ENCODE results near the gene EMP2.
A peak's percentile ranks its signal among the peaks of the same experiment; 100 is the strongest.
"Not testable (repeated sequence)": the region's sequence is repeated elsewhere in the genome, so short reads cannot be mapped to it uniquely, and the experiment has no call there.

Gene EMP2

GRCh38 chr16:10579965-10580882 lies at the start of gene EMP2:
Gene EMP2, minus strand, starts transcription at chr16:10580598. Its CDS starts 32,981 bp downstream, at chr16:10547617.
- DNase-seq, result peak; percentile 40

GRCh38 chr16:10629592-10629963 lies 49.2 kb upstream of the EMP2 start:
- DNase-seq, result peak; percentile 4

GRCh38 chr16:10625595-10626357 lies 45.4 kb upstream of the EMP2 start:
- peak; percentile 38 for DNase-seq

- DNase-seq, result no peak
Observed at GRCh38 chr16:10624527-10624926, 44.1 kb upstream of the EMP2 start.

GRCh38 chr16:10623059-10623458 lies 42.7 kb upstream of the EMP2 start:
- no peak for DNase-seq

- DNase-seq, result peak; percentile 40
Observed at GRCh38 chr16:10622036-10622921, 41.9 kb upstream of the EMP2 start.

GRCh38 chr16:10621216-10621949 lies 41.0 kb upstream of the EMP2 start:
- not testable (repeated sequence) for DNase-seq

GRCh38 chr16:10620120-10620519 lies 39.7 kb upstream of the EMP2 start:
- DNase-seq, result no peak

- DNase-seq, result no peak
Observed at GRCh38 chr16:10619271-10619849, 39.0 kb upstream of the EMP2 start.

GRCh38 chr16:10618710-10619209 lies 38.4 kb upstream of the EMP2 start:
- no peak for DNase-seq

- DNase-seq, result no peak
Observed at GRCh38 chr16:10617662-10618420, 37.4 kb upstream of the EMP2 start.

- no peak for DNase-seq
Observed at GRCh38 chr16:10616756-10617640, 36.6 kb upstream of the EMP2 start.

- DNase-seq, result no peak
Observed at GRCh38 chr16:10616419-10616755, 36.0 kb upstream of the EMP2 start.

GRCh38 chr16:10614685-10615084 lies 34.3 kb upstream of the EMP2 start:
- no peak for DNase-seq

GRCh38 chr16:10613785-10614485 lies 33.5 kb upstream of the EMP2 start:
- peak; percentile 3 for DNase-seq

GRCh38 chr16:10612649-10613179 lies 32.3 kb upstream of the EMP2 start:
- DNase-seq, result no peak

GRCh38 chr16:10611825-10612342 lies 31.5 kb upstream of the EMP2 start:
- no peak for DNase-seq

- DNase-seq, result no peak
Observed at GRCh38 chr16:10610499-10611184, 30.2 kb upstream of the EMP2 start.
